Measurements from ENCODE around the gene NELFB.

The NELFB gene

GRCh38 chr9:137224830-137225694 is 30.1 kb upstream of the NELFB start, which contains the start of gene CYSRT1:
TSS of gene CYSRT1 (plus strand) at chr9:137225174. CDS start at chr9:137225622, 448 bp downstream.
- DNase-seq, result no peak

DNA sequence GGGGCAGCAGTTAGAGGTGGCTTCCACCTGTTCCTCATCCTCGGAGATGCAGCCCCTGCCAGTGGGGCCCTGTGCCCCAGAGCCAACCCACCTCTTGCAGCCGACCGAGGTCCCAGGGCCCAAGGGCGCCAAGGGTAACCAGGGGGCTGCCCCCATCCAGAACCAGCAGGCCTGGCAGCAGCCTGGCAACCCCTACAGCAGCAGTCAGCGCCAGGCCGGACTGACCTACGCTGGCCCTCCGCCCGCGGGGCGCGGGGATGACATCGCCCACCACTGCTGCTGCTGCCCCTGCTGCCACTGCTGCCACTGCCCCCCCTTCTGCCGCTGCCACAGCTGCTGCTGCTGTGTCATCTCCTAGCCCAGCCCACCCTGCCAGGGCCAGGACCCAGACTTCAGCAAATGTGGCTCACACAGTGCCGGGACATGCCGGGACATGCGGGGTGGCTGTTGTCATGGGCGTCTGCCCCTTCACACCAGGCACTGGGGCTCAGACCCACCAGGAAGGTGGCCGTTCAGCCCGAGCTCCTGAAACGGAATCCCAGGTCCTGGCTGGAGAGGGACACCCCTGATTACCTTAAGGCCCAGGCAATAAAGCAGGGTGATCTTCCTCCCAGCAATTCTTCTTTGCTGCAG is 29.3 kb upstream of the NELFB start:
- DNase-seq, result no peak

DNA sequence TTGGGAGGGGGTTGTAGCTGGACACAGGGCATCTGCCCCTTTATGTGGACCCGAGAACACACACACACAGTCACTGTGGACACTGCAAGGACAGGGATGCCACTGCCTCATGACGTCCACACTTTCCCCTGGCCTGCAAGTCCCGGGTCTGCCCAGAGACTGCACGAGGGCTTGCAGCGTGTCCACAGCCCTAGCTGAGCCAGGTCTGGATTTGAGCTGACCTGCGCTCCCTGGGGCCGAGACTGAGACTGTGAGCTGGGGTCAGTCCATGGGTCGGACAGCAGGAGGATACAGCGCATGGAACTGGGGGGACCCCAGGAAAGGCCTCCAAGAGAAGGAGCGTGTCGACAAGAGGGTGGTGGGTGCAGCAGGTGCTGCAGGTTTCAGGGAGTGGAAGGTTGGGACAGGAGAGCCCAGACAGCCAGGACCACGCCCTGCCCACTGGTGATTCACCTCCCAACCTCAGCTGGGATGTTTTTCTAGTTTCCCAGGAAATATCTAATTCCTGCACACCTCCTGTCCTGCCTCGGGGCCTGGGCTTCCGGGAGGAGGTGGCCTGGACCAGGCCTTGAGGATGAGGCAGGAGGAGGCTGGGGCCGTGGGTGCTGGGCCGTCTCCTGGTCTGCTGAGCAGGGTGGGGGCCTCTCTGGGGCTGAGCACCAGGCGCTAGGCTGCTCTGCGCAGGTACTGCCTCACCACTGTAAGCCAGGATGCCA is 28.6 kb upstream of the NELFB start:
- DNase-seq, result peak; percentile 73

- DNase-seq, result peak; percentile 93
Measured at GRCh38 chr9:137227054-137227852, 27.9 kb upstream of the NELFB start, which contains the start of gene RNF224. TSS of gene RNF224 (plus strand) at chr9:137227502. CDS start at chr9:137228336, 834 bp downstream.

DNA sequence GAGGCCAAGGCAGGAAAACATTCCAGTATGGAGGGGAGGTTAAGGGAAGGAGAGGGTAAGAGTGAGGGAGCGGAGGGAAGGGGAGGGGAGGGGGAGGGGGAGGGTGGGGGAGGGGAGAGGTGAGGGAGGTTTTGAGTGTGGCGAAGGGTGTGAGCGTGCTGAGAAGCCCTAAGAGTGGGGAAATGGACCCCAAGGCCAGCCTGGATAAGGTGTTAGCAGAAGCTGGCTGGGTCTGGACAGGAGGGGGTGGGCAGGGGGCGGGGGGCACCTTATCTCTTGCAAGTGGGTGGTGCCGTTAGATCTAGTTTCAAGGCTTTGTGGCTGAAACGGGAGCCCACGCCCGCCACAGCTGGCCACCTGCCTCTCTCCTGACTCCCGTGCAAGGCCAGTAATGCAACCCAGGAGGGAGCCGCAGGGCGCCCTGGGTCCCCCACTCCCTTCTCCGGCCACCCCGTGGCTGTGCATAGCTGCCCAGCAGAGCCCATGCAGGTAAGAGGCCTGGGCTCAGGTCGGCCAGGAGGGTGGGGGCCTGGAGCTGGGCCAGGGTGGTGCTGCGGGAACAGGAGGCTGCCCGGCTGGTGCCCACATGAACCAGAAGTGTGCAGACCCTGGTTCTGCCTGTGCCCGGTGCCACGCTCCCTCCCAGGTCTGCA is 27.1 kb upstream of the NELFB start:
- no peak for DNase-seq

DNA sequence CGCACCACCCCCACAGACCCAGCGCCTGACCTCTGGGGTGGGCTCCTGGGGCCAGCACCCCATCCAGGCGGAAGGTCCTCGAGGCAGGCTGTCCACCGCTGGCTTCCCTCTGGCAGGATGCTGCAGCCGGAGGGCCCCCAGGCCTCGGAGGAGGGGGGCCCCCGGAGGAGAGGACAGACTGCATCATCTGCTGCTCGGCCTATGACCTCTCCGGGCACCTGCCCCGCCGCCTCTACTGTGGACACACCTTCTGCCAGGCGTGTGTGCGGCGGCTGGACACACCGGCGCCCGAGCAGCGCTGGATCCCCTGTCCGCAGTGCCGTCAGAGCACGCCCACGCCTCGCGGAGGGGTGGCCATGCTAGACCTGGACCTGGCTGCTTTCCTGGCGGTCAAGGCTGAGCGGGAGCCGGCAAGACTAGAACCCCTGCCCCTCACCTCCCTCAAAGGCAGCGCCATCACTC is 26.6 kb upstream of the NELFB start:
- DNase-seq, result peak; percentile 48

DNA sequence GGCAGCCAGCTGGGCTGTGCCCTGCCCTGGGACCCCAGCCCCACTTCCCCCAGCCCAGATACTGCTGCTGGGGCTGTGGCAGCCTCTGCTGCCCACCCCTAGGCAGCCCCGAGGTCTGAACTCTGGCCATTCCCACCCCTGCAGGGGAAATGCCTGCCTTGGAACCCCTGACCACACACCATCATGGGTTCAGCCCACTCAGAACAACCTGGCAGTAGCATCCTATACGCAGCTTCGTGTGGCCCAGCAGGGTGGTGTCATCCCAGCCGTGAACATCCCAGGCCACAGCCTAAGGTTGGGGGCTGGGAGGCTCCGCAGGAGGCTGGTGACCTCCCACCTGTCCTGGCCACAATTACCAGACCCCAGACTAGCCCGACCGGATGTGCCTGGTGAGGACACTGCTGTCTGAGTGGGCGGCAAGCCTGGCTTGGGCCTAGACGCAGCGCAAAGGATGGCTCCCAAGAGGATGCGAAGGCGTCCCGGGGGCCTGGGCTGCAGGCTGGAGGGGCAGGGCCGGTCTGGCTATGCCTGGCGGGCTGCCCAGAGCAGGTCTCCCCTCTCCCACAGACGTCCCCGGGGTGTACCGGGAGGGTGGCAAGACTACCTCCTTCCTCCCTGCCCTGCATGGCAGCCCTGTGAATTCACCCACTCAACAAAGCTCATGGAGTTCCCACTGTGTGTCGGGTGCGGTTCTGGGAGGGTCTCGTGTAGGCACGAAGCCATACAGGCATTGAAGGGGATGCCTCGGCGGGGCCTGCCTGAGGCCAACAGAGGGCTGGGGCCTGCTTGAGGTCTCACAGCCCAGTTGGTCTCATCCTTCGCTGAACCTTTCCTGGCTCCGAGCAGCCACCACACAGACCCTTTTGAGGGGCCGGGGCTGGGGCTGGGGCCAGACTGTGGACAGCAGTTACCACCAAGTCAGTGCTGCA is 25.9 kb upstream of the NELFB start:
- DNase-seq, result no peak

DNA sequence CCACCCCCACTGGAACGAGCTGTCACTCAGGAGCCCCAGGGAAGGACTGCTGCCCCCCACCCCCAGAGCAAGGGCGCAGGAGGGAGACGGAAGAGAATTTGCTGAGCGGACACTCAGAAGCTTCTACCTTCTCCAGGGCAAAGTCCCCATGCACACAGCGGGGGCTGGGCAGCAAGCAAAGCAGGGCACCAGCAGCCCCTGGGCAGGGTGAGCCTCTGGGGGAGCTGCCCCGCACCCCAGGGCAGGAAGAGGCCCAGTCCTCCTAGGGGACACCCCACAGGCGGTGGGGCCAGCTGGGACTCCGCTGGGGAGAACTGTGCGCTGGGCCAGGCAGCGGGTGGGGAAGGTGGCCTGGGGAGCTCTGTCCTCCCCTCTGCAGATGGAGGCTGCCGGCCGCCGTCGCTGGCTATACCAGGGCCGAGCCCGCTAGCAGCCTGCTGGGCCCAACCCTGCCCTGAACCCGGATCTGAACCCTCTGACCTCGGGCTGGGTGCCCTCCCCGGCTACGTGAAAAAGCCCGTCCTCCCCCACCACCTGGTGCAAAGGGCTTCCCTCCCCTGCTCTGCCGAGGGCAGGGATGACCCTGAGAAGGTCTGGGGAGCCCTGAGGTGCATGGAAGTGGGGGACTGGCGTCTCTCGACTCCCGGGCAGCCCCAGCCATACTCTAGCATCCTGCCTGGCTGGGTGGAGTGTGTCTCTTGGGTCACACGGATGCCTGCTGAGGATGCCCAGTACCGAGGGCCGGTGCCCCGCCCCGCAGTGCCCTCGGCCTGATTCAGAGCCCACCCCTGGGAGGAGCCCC is 25.0 kb upstream of the NELFB start:
- DNase-seq, result no peak

GRCh38 chr9:137230705-137231371 is 24.3 kb upstream of the NELFB start, which contains the start of gene SLC34A3:
TSS of gene SLC34A3 (plus strand) at chr9:137230901. CDS start at chr9:137231703, 802 bp downstream.
- no peak for DNase-seq

GRCh38 chr9:137231372-137232039 is 23.6 kb upstream of the NELFB start:
- no peak for DNase-seq

DNA sequence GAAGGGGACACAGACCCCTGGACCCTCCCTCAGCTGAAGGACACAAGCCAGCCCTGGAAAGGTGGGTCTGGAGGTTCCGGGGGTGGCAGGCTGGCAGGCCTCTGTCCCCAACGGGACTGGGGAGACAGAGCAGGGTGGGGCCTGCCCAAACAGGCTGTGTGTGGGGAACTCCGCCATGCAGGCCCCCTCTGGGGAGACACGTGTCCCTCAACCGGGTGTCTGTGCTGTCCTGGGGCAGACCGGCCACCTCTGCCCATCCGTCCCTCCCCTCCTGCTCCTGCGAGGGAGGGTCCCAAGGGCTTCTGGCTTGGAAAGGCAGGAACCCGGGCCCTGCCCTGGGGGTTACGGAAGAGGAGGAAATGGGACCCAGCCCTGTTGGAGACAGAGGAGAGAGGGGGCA is 23.0 kb upstream of the NELFB start:
- no peak for DNase-seq

GRCh38 chr9:137232510-137232909 is 22.6 kb upstream of the NELFB start:
- DNase-seq, result no peak

- DNase-seq, result peak; percentile 93
Measured at GRCh38 chr9:137233143-137233980, 21.8 kb upstream of the NELFB start.

GRCh38 chr9:137234055-137234697 is 21.0 kb upstream of the NELFB start:
- DNase-seq, result peak; percentile 78

DNA sequence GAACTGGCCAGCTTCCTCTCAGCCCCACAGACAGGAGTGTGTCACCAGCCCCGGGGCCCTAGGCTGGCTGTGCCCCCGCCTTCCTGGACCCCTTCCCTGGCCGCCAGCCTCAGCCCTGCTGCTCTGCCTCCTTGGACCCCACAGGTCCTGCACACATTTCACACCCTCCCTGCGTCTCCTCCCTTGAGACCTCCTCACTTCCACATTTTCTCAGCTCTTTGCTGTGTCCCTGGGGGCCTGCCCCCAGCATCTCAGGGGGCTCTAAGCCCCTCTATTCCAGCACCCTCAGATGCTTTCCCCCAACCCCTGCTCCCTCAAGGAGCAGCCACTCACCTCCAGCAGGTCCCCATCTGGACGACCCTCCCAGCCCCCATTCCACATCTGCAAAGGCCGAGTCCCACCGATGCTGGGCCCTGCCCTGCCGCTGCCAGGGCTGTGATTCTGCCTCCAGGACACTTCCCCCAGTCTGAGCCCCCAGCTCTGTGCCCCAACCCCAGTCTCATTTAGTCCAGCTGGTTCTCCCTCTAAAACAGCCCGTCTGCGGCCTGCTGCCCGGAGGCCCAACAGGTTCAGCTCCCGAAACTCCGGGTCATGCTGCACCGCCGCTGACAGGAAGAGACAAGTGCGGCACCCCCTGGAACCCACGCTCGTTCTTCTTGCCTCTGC is 20.2 kb upstream of the NELFB start:
- DNase-seq, result no peak

DNA sequence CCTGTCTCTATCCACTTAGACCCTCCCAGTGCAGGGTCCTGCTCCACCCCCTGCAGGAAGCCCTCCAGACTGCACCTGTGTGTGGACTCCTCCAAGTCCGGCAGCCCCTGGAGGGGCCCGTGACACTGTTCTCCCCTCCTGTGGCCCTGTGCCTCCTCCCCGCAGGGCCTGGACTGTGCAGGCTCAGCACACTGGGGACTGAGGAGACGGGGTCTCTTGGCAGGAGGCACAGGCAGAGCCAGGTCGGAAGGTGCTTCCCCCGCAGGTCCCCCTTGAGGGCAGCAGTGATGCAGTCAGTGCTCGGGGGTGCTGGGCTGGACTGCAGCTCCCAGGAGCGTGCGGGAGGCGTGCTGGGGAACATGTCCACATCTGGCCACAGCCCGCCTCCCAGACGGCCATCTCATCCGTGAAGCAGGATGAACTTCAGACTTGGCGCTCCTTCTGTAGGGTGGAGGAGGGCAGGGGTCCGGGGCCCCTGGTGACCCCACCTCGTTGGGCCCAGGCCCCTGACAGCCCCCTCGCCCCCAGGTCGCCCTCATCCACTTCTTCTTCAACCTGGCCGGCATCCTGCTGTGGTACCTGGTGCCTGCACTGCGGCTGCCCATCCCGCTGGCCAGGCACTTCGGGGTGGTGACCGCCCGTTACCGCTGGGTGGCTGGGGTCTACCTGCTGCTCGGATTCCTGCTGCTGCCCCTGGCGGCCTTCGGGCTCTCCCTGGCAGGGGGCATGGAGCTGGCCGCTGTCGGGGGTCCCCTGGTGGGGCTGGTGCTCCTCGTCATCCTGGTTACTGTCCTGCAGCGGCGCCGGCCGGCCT is 19.5 kb upstream of the NELFB start:
- DNase-seq, result no peak

All from DMS53 (cell line).